WTC11 (cell line): ENCODE measurements around the gene PLD5.

Source experiments
- AR ChIP-seq: fragments of 250-450 bp; sonication (Bioruptor Pico); IDR thresholded peaks from 2 replicates; pipeline ENCODE4 v1.9.0; 2021; ENCODE audit warnings: mild to moderate bottlenecking
- E2F5 ChIP-seq: sonication (generic); formaldehyde crosslinking; IDR thresholded peaks from 2 replicates; pipeline ENCODE4 v1.8.1; 2022; ENCODE audit warnings: mild to moderate bottlenecking, moderate library complexity, missing genetic modification reagents
- FOXK1 ChIP-seq: sonication (generic); formaldehyde crosslinking; IDR thresholded peaks from 2 replicates; pipeline ENCODE4 v1.8.0; 2022; ENCODE audit warnings: mild to moderate bottlenecking, moderate library complexity, missing genetic modification reagents
- JUN ChIP-seq: sonication (generic); formaldehyde crosslinking; IDR thresholded peaks from 2 replicates; pipeline ENCODE4 v1.8.0; 2023; ENCODE audit warnings: mild to moderate bottlenecking, missing genetic modification reagents
- MLX ChIP-seq: sonication (generic); formaldehyde crosslinking; IDR thresholded peaks from 2 replicates; pipeline ENCODE4 v1.8.1; 2023; ENCODE audit warnings: mild to moderate bottlenecking, missing genetic modification reagents, moderate library complexity
- NR2C2 ChIP-seq: sonication (generic); formaldehyde crosslinking; IDR thresholded peaks from 2 replicates; pipeline ENCODE4 v1.8.0; 2022; ENCODE audit warnings: mild to moderate bottlenecking, missing genetic modification reagents
- STAT6 ChIP-seq: sonication (generic); formaldehyde crosslinking; conservative IDR thresholded peaks from 2 replicates; pipeline ENCODE4 v1.8.1; 2023; ENCODE audit warnings: mild to moderate bottlenecking, low read depth, missing genetic modification reagents, moderate library complexity
- ZBTB21 ChIP-seq: sonication (generic); formaldehyde crosslinking; IDR thresholded peaks from 2 replicates; pipeline ENCODE4 v1.8.1; 2023; ENCODE audit warnings: mild to moderate bottlenecking, missing genetic modification reagents, borderline replicate concordance
- ZBTB43 ChIP-seq: sonication (generic); formaldehyde crosslinking; IDR thresholded peaks from 2 replicates; pipeline ENCODE4 v1.8.1; 2023; ENCODE audit warnings: mild to moderate bottlenecking, missing genetic modification reagents
- ZNF121 ChIP-seq: sonication (generic); formaldehyde crosslinking; IDR thresholded peaks from 2 replicates; pipeline ENCODE4 v1.8.0; 2023; ENCODE audit warnings: missing genetic modification reagents
- TF ChIP-seq, protein P1 (sequence below): fragments of 200-600 bp; IDR thresholded peaks from 2 replicates; pipeline ENCODE4 v1.8.0; 2022; ENCODE audit warnings: antibody characterized with exemption

- TF ChIP-seq, protein P1, sequence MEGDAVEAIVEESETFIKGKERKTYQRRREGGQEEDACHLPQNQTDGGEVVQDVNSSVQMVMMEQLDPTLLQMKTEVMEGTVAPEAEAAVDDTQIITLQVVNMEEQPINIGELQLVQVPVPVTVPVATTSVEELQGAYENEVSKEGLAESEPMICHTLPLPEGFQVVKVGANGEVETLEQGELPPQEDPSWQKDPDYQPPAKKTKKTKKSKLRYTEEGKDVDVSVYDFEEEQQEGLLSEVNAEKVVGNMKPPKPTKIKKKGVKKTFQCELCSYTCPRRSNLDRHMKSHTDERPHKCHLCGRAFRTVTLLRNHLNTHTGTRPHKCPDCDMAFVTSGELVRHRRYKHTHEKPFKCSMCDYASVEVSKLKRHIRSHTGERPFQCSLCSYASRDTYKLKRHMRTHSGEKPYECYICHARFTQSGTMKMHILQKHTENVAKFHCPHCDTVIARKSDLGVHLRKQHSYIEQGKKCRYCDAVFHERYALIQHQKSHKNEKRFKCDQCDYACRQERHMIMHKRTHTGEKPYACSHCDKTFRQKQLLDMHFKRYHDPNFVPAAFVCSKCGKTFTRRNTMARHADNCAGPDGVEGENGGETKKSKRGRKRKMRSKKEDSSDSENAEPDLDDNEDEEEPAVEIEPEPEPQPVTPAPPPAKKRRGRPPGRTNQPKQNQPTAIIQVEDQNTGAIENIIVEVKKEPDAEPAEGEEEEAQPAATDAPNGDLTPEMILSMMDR, result no peak
- TF ChIP-seq AR (CRISPR knock-in tag), result no peak
- no peak for TF ChIP-seq FOXK1 (CRISPR knock-in tag)
- TF ChIP-seq ZBTB43 (CRISPR knock-in tag), result no peak
- TF ChIP-seq ZBTB21 (CRISPR knock-in tag), result no peak
- no peak for TF ChIP-seq NR2C2
- TF ChIP-seq STAT6 (CRISPR knock-in tag), result no peak
- no peak for TF ChIP-seq ZNF121 (CRISPR knock-in tag)
- no peak for TF ChIP-seq JUN (CRISPR knock-in tag)
- no peak for TF ChIP-seq MLX (CRISPR knock-in tag)
- no peak for TF ChIP-seq E2F5 (CRISPR knock-in tag)
These were observed 327.6 kb downstream of the PLD5 start for GRCh38 chr1:242196914-242197313.
